Stomach smooth muscle (tissue), 2 donors: ENCODE results near the gene PRDM2.
A peak's percentile ranks its signal among the peaks of the same experiment; 100 is the strongest.

Experiments
- H3K27ac ChIP-seq: one replicate; pipeline ENCODE4 v1.7.0; 2013; ENCODE audit warnings: mild to moderate bottlenecking, low read length, inconsistent platforms
- H3K27me3 ChIP-seq, 2 donors: one replicate each; pipeline ENCODE4 v1.7.0; 2013; ENCODE audit warnings: low read length in 2 of 2; ENCODE audit not compliant: insufficient read depth in 2 of 2, control insufficient read depth in 1 of 2
- H3K36me3 ChIP-seq, 2 donors: one replicate each; pipeline ENCODE4 v1.7.0; 2013; ENCODE audit warnings: low read length in 2 of 2; ENCODE audit not compliant: control insufficient read depth in 2 of 2, insufficient read depth in 2 of 2
- H3K4me1 ChIP-seq: one replicate; pipeline ENCODE4 v1.7.0; 2013; ENCODE audit warnings: low read length; ENCODE audit not compliant: control insufficient read depth, insufficient read depth
- H3K4me3 ChIP-seq, 2 donors: one replicate each; pipeline ENCODE4 v1.7.0; 2013; ENCODE audit warnings: low read length in 2 of 2
- H3K9ac ChIP-seq, 2 donors: one replicate each; pipeline ENCODE4 v1.7.0; 2013; ENCODE audit warnings: low read length in 2 of 2, mild to moderate bottlenecking in 1 of 2
- H3K9me3 ChIP-seq, 2 donors: one replicate each; pipeline ENCODE4 v1.7.0; 2013; ENCODE audit warnings: low read length in 2 of 2; ENCODE audit not compliant: control insufficient read depth in 2 of 2
- donor health status: healthy.
- donor health status: Pancreatic carcinoma.

The PRDM2 gene

DNA sequence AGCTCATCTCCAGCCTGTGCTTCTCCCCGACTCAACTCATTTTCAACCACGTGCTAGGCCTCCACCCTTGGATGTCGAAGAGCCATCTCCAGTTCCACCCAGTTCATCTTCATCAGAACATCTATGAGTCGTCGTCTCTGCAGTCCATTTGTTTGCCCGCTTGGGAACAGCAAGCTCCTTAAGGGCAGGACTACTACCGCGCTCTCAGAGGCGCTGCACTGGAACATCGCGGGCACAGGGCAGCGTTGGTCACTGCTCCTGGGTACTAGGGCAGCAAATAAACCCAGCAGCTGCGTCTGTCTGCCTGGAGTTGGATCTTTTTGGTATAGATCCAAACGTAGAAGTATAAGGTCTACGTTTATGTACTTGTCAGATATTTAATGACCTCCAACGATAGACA is 478 bp upstream of the PRDM2 start:
- Histone ChIP-seq H3K9ac (peak overlapping the region; percentile 89), H3K36me3 (no peaks in the 10 kb centered on the region), H3K27me3 (peaks cover 0 to 3% of the 10 kb centered on the region in 2 donors)

DNA sequence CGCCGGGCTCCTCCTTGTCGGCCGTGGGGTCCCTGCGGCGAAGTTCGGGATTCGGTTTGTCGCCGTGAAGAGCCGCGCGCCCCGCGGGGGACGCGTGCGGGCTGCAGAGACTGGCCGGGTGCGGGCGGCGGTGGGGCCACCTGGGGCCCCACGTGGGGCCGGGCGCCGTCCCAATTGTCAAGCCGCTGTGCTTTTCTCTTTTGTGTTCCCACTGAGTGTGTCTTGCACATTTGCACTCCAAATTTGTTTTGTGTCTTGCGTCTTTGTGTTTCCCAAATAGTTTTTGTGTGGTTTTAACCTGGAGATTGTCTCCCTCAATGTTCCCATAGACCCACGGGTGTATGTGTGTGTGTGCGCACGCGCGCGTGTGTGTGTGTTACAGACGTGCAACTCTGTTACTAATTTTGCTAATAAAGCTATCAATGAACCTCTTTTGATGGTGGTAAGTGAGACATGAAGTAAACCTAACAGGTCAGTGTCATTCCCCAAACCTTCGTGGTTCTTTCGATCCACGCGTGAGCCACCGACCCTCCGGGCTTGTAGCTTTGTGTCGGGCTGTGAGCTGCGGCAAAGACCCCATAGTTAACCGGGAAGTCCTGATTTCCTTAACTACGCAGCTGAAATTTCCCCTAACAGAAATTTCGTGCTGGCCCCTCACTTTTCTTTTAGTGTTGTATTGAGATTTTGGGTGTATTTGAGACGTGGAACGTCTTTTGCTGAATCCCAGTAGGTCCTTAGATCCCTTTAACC is 708 bp downstream of the PRDM2 start:
- peak overlapping the region; percentile 18 for H3K27ac ChIP-seq
- no peaks in the 10 kb centered on the region for H3K9me3 ChIP-seq
- no peaks in the 10 kb centered on the region for H3K36me3 ChIP-seq
- peaks cover 5% of the 10 kb centered on the region for H3K4me1 ChIP-seq
- H3K27me3 ChIP-seq, result no peaks in the 10 kb centered on the region
- H3K4me3 ChIP-seq, result peak overlapping the region; percentile 79 to 96
- peak overlapping the region; percentile 63 to 81 for H3K9ac ChIP-seq

More for the DNA sequence above, 478 bp upstream of the PRDM2 start:
- peak overlapping the region; percentile 90 for H3K27ac ChIP-seq
- no peaks in the 10 kb centered on the region for H3K9me3 ChIP-seq
- H3K4me3 ChIP-seq, result peak overlapping the region; percentile 79 to 95
- peaks cover 5% of the 10 kb centered on the region for H3K4me1 ChIP-seq

DNA sequence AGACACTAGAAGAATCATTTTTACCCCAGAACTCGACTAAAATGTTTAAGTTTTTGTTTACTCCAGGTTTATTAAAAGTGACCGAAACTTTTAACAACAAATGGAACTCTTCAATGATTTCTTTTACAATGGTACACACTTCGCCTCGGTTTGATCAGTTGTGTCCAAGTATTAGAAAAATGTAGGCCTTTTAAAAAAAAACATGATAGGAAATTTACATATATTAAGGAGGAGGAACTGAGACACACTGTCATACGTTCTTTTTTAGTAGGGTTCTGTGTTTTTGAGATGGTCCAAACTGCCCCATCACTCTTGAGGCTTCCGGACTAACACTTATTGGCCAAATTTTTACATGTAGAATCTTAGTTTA is 1.3 kb downstream of the PRDM2 start:
- H3K27me3 ChIP-seq, result no peaks in the 10 kb centered on the region
- H3K4me3 ChIP-seq, result peak overlapping the region; percentile 79 to 96
- no peaks in the 10 kb centered on the region for H3K36me3 ChIP-seq
- no peaks in the 10 kb centered on the region for H3K9me3 ChIP-seq
- peaks cover 5% of the 10 kb centered on the region for H3K4me1 ChIP-seq
- no peak overlapping the region for H3K27ac ChIP-seq
- peak overlapping the region in 1 of 2 donors; percentile 81 for H3K9ac ChIP-seq

DNA sequence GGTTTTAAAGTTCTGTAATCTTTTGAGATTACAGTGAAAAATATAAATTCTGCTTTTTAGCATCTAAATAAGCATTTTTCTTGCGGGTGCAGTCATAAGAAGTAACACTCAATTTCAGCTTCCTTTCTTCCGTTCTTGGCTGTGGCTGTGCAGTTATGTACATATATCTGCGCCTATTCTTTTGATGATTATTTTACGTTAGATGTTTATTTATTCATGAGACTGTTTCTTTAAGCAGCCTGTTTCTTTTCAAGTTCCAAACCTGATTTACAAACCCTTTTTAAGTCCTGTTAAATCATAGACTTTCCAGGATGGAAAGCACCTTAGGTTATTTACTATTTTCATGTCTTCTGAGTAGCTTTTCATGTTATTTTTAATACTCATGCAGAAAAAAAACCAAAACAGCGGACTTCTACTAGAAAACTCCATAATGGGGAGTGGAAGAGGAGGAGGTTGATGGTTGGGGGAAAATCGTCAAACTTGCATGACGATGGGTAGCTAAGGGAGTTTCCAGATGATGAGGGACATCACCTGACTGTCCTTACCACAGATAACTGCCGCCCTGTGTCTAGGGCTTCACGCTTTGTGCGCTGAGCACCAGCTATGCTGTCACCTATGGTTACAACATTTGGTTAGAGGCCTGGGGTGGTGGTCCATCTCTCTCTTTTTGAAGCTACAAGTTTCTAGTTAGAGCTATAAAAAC is 2.6 kb downstream of the PRDM2 start:
- H3K36me3 ChIP-seq, result no peaks in the 10 kb centered on the region
- no peak overlapping the region for H3K9ac ChIP-seq
- no peaks in the 10 kb centered on the region for H3K27me3 ChIP-seq
- H3K9me3 ChIP-seq, result no peaks in the 10 kb centered on the region
- peaks cover 5% of the 10 kb centered on the region for H3K4me1 ChIP-seq
- no peak overlapping the region for H3K27ac ChIP-seq
- H3K4me3 ChIP-seq, result no peak overlapping the region

DNA sequence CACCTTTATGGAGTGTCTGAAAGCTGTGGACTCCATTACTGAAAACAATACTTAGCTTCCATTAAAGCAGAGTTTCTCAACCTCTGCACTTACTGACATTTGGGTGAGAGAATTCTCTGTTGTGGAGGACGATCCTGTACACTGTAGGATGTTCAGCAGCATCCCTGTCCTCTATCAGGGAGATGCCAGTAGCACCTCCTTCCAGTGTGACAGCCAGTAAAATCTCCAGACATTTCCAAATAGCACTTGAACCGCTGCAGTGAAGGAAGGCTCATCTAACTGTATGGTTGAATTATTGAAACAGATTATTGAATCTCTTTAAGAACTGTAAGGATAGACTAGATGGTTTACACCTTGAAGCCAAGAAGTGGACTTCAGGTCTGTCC is 3.1 kb downstream of the PRDM2 start:
- Histone ChIP-seq H3K36me3 (no peaks in the 10 kb centered on the region), H3K27me3 (no peaks in the 10 kb centered on the region), H3K4me1 (peaks cover 5% of the 10 kb centered on the region), H3K4me3 (no peak overlapping the region), H3K9me3 (no peaks in the 10 kb centered on the region), H3K9ac (no peak overlapping the region), H3K27ac (no peak overlapping the region)

DNA sequence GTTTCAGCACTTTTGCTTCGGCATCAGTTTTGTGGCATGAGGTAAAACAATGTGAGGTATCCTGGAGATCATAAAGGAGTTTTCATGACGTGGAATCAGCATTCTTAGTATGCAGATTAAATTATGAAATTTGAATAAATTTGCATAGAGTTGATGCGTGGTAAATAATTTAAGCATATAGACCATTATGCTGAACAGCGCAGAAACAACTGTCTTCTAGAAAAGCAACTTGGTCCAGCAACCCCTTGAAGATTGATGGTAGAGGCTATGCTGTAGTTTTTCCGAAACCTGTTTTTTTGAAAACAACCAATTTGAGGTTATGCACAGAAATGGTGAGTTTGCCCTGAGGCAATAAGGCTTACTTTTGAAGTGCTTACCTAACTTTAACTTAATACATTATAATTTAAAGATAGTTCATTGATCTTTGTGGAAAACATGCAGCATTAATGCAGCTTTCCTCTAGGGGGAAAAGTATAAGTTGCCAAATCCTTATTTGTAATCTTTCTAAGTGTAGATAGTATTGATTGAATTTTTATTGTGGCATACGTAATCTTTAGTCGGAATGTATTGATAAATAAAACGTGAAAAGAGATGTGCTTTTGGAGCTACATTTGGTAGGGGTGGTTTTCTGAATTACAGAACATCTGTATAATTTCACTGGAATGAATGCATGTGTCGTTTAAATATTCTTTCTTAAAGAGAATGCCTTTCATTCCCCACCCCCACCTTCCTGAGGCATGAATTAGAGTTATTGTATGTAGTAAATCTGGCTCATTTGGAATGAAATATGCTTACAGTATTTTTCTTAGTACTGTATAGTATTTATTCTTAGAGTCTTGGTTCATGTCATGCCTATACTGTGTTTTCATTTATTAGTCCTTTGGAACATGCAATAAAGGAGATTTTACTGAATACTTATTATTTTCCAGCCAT is 3.8 kb downstream of the PRDM2 start:
- H3K27ac ChIP-seq, result no peak overlapping the region
- H3K27me3 ChIP-seq, result no peaks in the 10 kb centered on the region
- H3K4me3 ChIP-seq, result no peak overlapping the region
- peaks cover 5% of the 10 kb centered on the region for H3K4me1 ChIP-seq
- H3K9ac ChIP-seq, result no peak overlapping the region
- H3K9me3 ChIP-seq, result no peaks in the 10 kb centered on the region
- no peaks in the 10 kb centered on the region for H3K36me3 ChIP-seq

DNA sequence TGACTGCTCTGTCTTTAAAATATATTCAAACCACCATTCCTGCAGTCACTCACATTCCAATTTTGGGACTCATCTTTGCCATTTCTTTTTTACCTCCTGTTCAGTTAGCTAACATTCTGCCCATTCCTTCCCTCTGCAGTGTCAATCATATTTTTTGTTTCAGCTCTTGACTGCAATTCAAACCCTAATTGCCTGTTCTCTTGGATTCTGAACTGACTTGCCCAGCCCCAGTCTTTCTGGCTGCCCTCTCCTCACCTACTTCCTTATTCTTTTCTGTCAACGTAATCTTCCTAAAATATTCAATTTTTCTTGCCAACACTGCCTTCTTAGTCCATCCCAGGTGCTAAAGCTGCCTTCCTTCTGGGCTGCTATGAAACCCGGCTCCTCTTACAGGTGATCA is 6.1 kb downstream of the PRDM2 start:
- no peaks in the 10 kb centered on the region for H3K4me1 ChIP-seq
- no peak overlapping the region for H3K9ac ChIP-seq
- H3K4me3 ChIP-seq, result no peak overlapping the region
- no peaks in the 10 kb centered on the region for H3K36me3 ChIP-seq
- no peaks in the 10 kb centered on the region for H3K27me3 ChIP-seq
- H3K27ac ChIP-seq, result no peak overlapping the region
- no peaks in the 10 kb centered on the region for H3K9me3 ChIP-seq

DNA sequence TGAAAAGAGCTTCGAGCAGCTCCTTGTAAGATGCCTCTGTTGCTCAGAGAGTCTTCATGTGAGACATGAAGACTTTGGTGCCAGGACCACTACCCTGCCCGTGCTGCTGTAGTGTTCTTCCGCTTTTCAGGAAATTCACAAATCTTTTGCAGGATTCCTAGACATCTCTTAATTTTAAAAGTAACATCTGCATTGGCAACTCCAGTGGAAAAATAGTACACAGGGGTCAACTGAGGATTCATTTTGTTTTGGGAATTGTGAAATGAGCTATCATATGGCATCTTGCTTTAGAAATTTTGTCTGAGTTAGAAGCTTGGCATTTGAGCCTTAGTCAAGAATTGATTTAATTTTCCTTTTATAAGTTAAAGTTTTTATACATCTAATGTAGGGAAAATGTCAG is 7.2 kb downstream of the PRDM2 start:
- Histone ChIP-seq H3K27me3 (no peaks in the 10 kb centered on the region), H3K36me3 (no peaks in the 10 kb centered on the region), H3K4me1 (no peaks in the 10 kb centered on the region), H3K27ac (no peak overlapping the region), H3K9me3 (no peaks in the 10 kb centered on the region), H3K9ac (no peak overlapping the region), H3K4me3 (no peak overlapping the region)

DNA sequence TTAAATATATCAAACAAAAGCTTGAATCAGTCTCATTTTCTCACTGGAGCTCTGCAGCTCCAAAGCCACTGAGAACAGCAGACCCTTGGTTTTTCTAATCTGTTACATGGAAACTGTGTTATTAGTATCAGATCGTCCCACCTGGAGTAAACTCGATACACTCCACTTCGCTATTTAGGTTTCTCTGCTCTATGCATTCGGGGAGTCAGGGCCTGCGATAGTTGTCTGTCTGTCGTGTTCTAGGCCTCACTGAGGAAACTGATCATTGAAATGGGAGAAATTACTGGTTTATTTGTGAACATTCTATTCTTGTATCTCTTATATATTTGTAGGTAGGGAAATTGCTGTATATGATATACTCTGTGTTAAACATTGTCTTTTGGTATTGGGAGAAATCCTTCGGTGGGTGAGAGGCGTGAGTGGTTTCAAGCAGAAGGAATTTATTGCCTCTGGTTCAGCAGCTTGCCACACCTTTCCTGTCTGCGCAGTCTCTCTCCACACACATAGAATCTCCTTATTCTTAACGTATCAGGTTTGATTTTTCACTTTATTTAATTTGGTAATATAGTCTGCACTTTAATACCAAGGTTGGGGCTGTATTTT is 8.5 kb downstream of the PRDM2 start:
- H3K27me3 ChIP-seq, result no peaks in the 10 kb centered on the region
- H3K36me3 ChIP-seq, result no peaks in the 10 kb centered on the region
- H3K4me1 ChIP-seq, result no peaks in the 10 kb centered on the region
- H3K27ac ChIP-seq, result no peak overlapping the region
- no peak overlapping the region for H3K4me3 ChIP-seq
- no peaks in the 10 kb centered on the region for H3K9me3 ChIP-seq
- H3K9ac ChIP-seq, result no peak overlapping the region

DNA sequence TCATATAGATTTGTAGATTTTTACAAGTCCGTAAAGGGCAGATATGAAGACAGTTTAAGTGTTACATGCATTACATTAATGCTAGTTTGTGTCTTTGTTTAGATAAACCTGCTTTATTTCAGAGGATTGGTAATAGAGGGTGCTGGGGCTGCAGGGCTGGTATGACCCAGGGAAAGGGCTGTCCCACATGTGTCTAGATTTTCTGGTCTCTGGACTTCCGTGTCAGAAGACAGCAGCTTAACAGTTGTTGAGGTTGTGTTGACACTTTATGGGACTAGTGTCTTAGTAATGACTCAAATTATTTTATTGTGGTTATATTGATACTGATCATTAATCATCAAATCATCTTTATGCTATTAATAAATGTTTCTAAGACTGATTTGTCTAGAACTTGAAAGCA is 10.1 kb downstream of the PRDM2 start:
- Histone ChIP-seq H3K4me1 (no peaks in the 10 kb centered on the region), H3K9ac (no peak overlapping the region), H3K36me3 (no peaks in the 10 kb centered on the region), H3K27ac (no peak overlapping the region), H3K27me3 (no peaks in the 10 kb centered on the region), H3K9me3 (no peaks in the 10 kb centered on the region), H3K4me3 (no peak overlapping the region)
